Fibroblast of the aortic adventitia (primary cell): Measurements from ENCODE around the gene CFAP65. TPM values are rescaled to one million over a fixed set of nuclear protein-coding genes. Genes with fewer than 3 reads are reported as not detected.

Experiments
- DNase-seq: peaks from one replicate; pipeline ENCODE4 v3.0.0-alpha.2; 2010; ENCODE audit warnings: low read depth
- H3K4me3 ChIP-seq: 2 replicates; pipeline ENCODE4 v1.5.1; 2011; ENCODE audit warnings: low read depth, mild to moderate bottlenecking, control low read depth, low read length, moderate library complexity
- CTCF ChIP-seq: IDR thresholded peaks from 2 replicates; pipeline ENCODE4 v1.5.1; 2011; ENCODE audit warnings: mild to moderate bottlenecking, low read length, control low read depth, inconsistent platforms; ENCODE audit not compliant: insufficient read depth
- total RNA-seq: library from RNA; depleted of rRNA; stranded (reverse); fragments of >200 nt; gene quantifications from 2 replicates; pipeline ENCODE4 v1.2.3, GENCODE V29; 2012; ENCODE audit warnings: low replicate concordance

CFAP65 gene
- total RNA-seq, 1 donor = not detected

- H3K4me3 ChIP-seq = no peak overlapping the region
- no peak for DNase-seq
- no peak for TF ChIP-seq CTCF
Measured at GRCh38 chr2:218985325-218986091, 55.8 kb downstream of the CFAP65 start.

- no peak within 1 kb of the TSS for H3K4me3 ChIP-seq
- TF ChIP-seq CTCF = no peak
- no peak for DNase-seq
Measured at GRCh38 chr2:218985021-218985324, 56.3 kb downstream of the CFAP65 start, which contains the start of gene FEV. FEV (minus strand) TSS chr2:218985184; CDS start chr2:218985075, 109 bp downstream.

- DNase-seq = no peak
- no peak overlapping the region for H3K4me3 ChIP-seq
Measured at GRCh38 chr2:218984239-218985020, 56.9 kb downstream of the CFAP65 start.

GRCh38 chr2:218983934-218984238 lies 57.4 kb downstream of the CFAP65 start:
- no peak for TF ChIP-seq CTCF
- H3K4me3 ChIP-seq = no peak overlapping the region
- DNase-seq = no peak

More at GRCh38 chr2:218984239-218985020, 56.9 kb downstream of the CFAP65 start:
- no peak for TF ChIP-seq CTCF

- no peak for TF ChIP-seq CTCF
- no peak overlapping the region for H3K4me3 ChIP-seq
- no peak for DNase-seq
Measured at GRCh38 chr2:218983263-218983933, 57.9 kb downstream of the CFAP65 start.

- H3K4me3 ChIP-seq = no peak overlapping the region
- DNase-seq = no peak
- TF ChIP-seq CTCF = no peak
Measured at GRCh38 chr2:218982586-218983262, 58.6 kb downstream of the CFAP65 start.
